ENCODE measurements around the gene NCKAP5L. TPM values are rescaled to one million over a fixed set of nuclear protein-coding genes. Genes with fewer than 3 reads are reported as not detected.

Gene NCKAP5L
- total and polyA plus RNA-seq, 4 experiments from 2014 or later = 0.20 to 11.2 (median 7.0) TPM

DNA sequence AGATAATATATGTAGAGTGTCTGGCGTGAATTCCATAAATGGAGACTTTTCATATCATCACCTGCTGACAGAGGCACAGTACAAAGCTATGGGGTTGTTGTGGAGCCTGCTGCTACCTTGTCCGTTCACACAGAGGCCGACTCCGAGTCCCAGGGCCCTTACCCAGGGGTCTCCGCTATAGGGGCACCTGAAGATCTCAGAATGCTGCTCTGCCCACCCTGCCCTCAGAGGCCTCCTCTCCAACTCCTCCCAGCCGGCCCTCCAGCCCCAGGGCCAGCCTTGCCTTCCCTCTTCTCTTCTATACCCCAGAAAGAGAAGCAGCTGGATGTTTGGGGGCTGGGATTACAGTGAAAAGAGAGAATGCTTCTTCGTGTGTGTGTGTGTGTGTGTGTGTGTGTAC is 21.3 kb downstream of the NCKAP5L start:
- H3K4me1 Mint-ChIP-seq = peaks cover 0 to 2% (median under 1%) of the 10 kb centered on the region in 4 donors
- ChIA-PET POLR2A (ENCODE audit: partially characterized antibody) (interaction anchor here (0.7 kb wide), 1 partner anchor 20 kb away, joined by 3 read pairs; no protein-coding TSS in a partner anchor), CTCF (ENCODE audit: partially characterized antibody) (no interaction called here)
- no peak for DNase-seq
- intact Hi-C loops (cut with micrococcal nuclease) = no loop called here
- H3K36me3 Mint-ChIP-seq = peaks cover 6 to 9% of the 10 kb centered on the region in 2 donors
- H3K27ac Mint-ChIP-seq = no peak overlapping the region
- Histone ChIP-seq H3K27ac (ENCODE audit: low read depth, low read length) (no peak overlapping the region), H3K4me1 (ENCODE audit: insufficient read depth, low read length) (no peaks in the 10 kb centered on the region), H3K27me3 (ENCODE audit: insufficient read depth, low read length) (no peaks in the 10 kb centered on the region), H3K36me3 (ENCODE audit: insufficient read depth, low read length) (no peaks in the 10 kb centered on the region), H3K4me3 (ENCODE audit: low read length in 2 of 2) (no peak overlapping the region), H3K9me3 (ENCODE audit: control insufficient read depth in 1 of 2, low read length in 2 of 2) (no peaks in the 10 kb centered on the region)
- no peaks in the 10 kb centered on the region for H3K27me3 Mint-ChIP-seq
- no peak overlapping the region for H3K4me3 Mint-ChIP-seq
- H3K9me3 Mint-ChIP-seq = no peaks in the 10 kb centered on the region

DNA sequence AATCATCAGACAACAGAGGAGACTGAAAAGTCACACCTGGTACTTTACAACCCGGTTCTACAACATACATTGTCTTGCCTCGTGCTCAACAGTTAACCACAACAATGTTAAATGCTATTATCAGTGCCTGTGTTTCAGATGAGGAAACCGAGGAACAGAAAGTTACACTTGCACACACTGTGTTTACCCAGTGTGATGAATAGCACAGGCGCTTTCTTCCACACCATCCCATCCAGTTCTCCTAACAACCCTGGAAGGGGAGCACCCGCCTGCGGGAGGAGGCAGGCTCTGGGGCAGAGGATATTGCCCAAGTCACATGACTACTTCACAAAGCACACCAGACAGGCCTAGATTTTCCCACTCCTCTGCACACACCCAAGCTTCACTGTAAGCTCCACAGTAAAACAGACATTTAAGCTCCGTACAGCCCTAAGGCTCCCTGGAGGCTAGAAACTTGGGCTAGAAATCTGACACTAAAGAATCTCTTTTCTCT is 21.8 kb downstream of the NCKAP5L start:
- no peaks in the 10 kb centered on the region for H3K9me3 ChIP-seq (ENCODE audit: control insufficient read depth in 1 of 2, low read length in 2 of 2)
- DNase-seq = no peak
- no peaks in the 10 kb centered on the region for H3K27me3 ChIP-seq (ENCODE audit: insufficient read depth, low read length)
- POLR2A ChIA-PET (ENCODE audit: partially characterized antibody) = no interaction called here
- H3K27ac ChIP-seq (ENCODE audit: low read depth, low read length) = no peak overlapping the region
- Mint-ChIP-seq H3K27me3 (no peaks in the 10 kb centered on the region), H3K9me3 (peaks cover 0 to 4% (median 0%) of the 10 kb centered on the region in 8 donors), H3K36me3 (peaks cover 8 to 11% of the 10 kb centered on the region in 2 donors), H3K27ac (no peak overlapping the region), H3K4me1 (peaks cover 0 to 2% (median 0%) of the 10 kb centered on the region in 4 donors), H3K4me3 (no peak overlapping the region)
- CTCF ChIA-PET (ENCODE audit: partially characterized antibody) = no interaction called here
- intact Hi-C loops (cut with micrococcal nuclease) = no loop called here
- H3K4me3 ChIP-seq (ENCODE audit: low read length in 2 of 2) = no peak overlapping the region
- H3K4me1 ChIP-seq (ENCODE audit: insufficient read depth, low read length) = no peaks in the 10 kb centered on the region
- no peaks in the 10 kb centered on the region for H3K36me3 ChIP-seq (ENCODE audit: insufficient read depth, low read length)

- POLR2A ChIA-PET (ENCODE audit: partially characterized antibody) = no interaction called here
- H3K27ac ChIP-seq (ENCODE audit: low read depth, low read length) = no peak overlapping the region
- Mint-ChIP-seq H3K9me3 (peaks cover 0 to 4% (median 0%) of the 10 kb centered on the region in 8 donors), H3K27ac (peak overlapping the region in 1 of 7 donors; percentile 53), H3K27me3 (no peaks in the 10 kb centered on the region), H3K36me3 (peaks cover 10 to 11% of the 10 kb centered on the region in 2 donors), H3K4me1 (peaks cover 0 to 2% (median 0%) of the 10 kb centered on the region in 4 donors), H3K4me3 (no peak overlapping the region)
- no peak for DNase-seq
- CTCF ChIA-PET (ENCODE audit: partially characterized antibody) = interaction anchor here (1.0 kb wide), 1 partner anchor 141 kb away, joined by 3 read pairs; no protein-coding TSS in a partner anchor
- intact Hi-C loops (cut with micrococcal nuclease) = no loop called here
- no peak overlapping the region for H3K4me3 ChIP-seq (ENCODE audit: low read length in 2 of 2)
- no peaks in the 10 kb centered on the region for H3K4me1 ChIP-seq (ENCODE audit: insufficient read depth, low read length)
- no peaks in the 10 kb centered on the region for H3K9me3 ChIP-seq (ENCODE audit: control insufficient read depth in 1 of 2, low read length in 2 of 2)
- H3K36me3 ChIP-seq (ENCODE audit: insufficient read depth, low read length) = no peaks in the 10 kb centered on the region
- no peaks in the 10 kb centered on the region for H3K27me3 ChIP-seq (ENCODE audit: insufficient read depth, low read length)
These were observed 22.8 kb downstream of the NCKAP5L start for GRCh38 chr12:49805409-49805808.

GRCh38 chr12:49804821-49805220 is 23.4 kb downstream of the NCKAP5L start:
- intact Hi-C loops (cut with micrococcal nuclease) = no loop called here
- Histone ChIP-seq H3K27me3 (ENCODE audit: insufficient read depth, low read length) (no peaks in the 10 kb centered on the region), H3K36me3 (ENCODE audit: insufficient read depth, low read length) (no peaks in the 10 kb centered on the region), H3K27ac (ENCODE audit: low read depth, low read length) (no peak overlapping the region), H3K4me3 (ENCODE audit: low read length in 2 of 2) (no peak overlapping the region), H3K9me3 (ENCODE audit: control insufficient read depth in 1 of 2, low read length in 2 of 2) (no peaks in the 10 kb centered on the region), H3K4me1 (ENCODE audit: insufficient read depth, low read length) (no peaks in the 10 kb centered on the region)
- Mint-ChIP-seq H3K27me3 (no peaks in the 10 kb centered on the region), H3K36me3 (peaks cover 11 to 14% of the 10 kb centered on the region in 2 donors), H3K27ac (no peak overlapping the region), H3K4me3 (no peak overlapping the region), H3K9me3 (peaks cover 0 to 4% (median 0%) of the 10 kb centered on the region in 8 donors), H3K4me1 (peaks cover 0 to 2% (median 0%) of the 10 kb centered on the region in 4 donors)
- no peak for DNase-seq
- CTCF ChIA-PET (ENCODE audit: partially characterized antibody) = interaction anchor here (1.0 to 1.2 kb wide), 2 partner anchors 27 to 141 kb away, joined by 3 read pairs; no protein-coding TSS in a partner anchor
- POLR2A ChIA-PET (ENCODE audit: partially characterized antibody) = no interaction called here

DNA sequence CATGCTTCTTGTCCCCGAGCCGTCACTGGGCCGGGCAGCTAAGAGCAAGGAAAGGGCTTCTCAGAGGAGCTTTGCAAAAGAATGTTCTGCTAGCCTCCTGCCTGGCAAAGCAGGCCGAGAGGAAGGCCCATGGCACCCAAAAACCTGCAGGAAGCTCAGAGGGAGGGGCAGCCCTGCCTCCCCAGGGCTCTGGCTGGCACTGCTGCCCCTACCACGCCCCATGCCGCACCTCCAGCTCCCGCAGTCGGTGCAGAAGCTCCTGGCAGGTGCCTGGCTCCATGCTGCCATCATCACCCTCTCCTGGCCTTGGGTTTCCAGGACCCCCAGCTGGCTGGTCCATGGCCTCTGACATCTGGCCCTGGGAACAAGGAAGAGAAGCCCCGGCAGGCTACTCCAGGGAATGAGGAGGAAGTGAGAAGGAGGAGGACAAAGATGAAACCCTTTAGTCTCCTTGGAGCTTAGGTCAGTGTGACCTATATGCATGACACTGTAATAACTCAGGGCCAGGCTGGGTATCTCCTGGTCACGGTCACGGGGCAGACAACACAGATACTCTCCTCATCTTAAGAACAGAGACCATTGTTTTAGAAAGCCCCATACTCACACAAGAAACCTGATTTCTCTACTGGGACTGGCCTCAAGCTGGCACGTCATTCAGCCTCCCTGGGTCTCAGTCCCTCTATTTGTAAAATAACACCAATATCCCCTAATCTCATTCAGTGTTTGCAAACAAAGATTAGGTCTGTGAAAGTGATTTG is 24.3 kb downstream of the NCKAP5L start:
- H3K4me3 Mint-ChIP-seq = no peak overlapping the region
- no peak overlapping the region for H3K4me3 ChIP-seq (ENCODE audit: low read length in 2 of 2)
- peaks cover 0 to 2% (median 0%) of the 10 kb centered on the region in 4 donors for H3K4me1 Mint-ChIP-seq
- H3K27ac Mint-ChIP-seq = no peak overlapping the region
- DNase-seq = no peak
- H3K36me3 ChIP-seq (ENCODE audit: insufficient read depth, low read length) = no peaks in the 10 kb centered on the region
- no peaks in the 10 kb centered on the region for H3K9me3 ChIP-seq (ENCODE audit: control insufficient read depth in 1 of 2, low read length in 2 of 2)
- no peak overlapping the region for H3K27ac ChIP-seq (ENCODE audit: low read depth, low read length)
- ChIA-PET POLR2A (ENCODE audit: partially characterized antibody) (no interaction called here), CTCF (ENCODE audit: partially characterized antibody) (interaction anchor here (1.2 to 1.5 kb wide), 2 partner anchors 26 to 36 kb away, joined by 3 read pairs; no protein-coding TSS in a partner anchor)
- no peaks in the 10 kb centered on the region for H3K27me3 Mint-ChIP-seq
- H3K4me1 ChIP-seq (ENCODE audit: insufficient read depth, low read length) = no peaks in the 10 kb centered on the region
- intact Hi-C loops (cut with micrococcal nuclease) = no loop called here
- peaks cover 15% of the 10 kb centered on the region in 2 donors for H3K36me3 Mint-ChIP-seq
- peaks cover 0 to 5% (median 0%) of the 10 kb centered on the region in 8 donors for H3K9me3 Mint-ChIP-seq
- no peaks in the 10 kb centered on the region for H3K27me3 ChIP-seq (ENCODE audit: insufficient read depth, low read length)

DNA sequence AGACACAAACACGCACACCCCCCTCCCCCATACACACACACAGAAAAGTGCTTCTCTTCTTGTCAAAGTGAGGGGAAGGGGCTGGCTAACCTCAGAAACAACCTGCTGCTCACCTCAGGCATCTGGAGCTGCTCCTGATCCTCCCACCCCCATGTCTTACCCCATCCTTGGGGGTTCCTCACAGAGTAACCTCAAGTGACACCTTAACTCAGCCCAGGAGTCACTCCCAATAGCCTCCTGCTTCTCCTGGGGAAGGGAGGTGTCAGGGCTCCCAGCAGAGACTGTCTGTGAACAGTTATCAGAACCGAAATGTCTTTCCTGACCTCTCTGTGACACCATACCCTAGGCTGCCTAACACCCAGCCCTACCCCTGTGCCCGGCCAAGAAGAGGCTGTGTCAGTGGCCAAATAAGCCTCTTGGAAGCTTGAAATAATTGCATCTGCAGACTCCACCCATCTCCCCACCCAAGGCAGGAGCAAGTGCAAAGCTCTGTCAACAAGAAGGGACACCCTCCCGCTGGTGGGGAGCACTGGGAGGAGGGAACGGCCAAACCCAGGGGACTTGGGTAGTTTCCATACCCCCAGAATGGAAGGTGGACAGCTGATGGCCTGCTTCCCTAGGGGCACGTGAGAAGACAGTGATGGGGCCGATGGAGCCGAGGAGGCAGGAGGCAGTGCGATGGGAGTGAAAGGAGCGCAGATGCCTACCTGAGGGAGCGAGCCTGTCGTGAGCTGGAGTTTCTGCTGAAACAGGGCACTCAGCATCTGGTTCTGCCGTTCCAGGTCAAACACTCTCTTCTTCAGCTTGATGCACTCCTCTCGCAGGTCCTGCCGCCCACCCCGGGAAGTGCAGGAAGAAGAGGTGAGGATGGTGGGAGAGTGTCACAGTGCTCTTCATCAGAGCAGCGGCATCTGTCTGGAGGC is 26.8 kb downstream of the NCKAP5L start:
- Histone ChIP-seq H3K27me3 (ENCODE audit: insufficient read depth, low read length) (no peaks in the 10 kb centered on the region), H3K9me3 (ENCODE audit: control insufficient read depth in 1 of 2, low read length in 2 of 2) (no peaks in the 10 kb centered on the region), H3K27ac (ENCODE audit: low read depth, low read length) (no peak overlapping the region), H3K36me3 (ENCODE audit: insufficient read depth, low read length) (no peaks in the 10 kb centered on the region), H3K4me1 (ENCODE audit: insufficient read depth, low read length) (no peaks in the 10 kb centered on the region), H3K4me3 (ENCODE audit: low read length in 2 of 2) (no peak overlapping the region)
- Mint-ChIP-seq H3K4me1 (peaks cover 0 to 1% (median 0%) of the 10 kb centered on the region in 4 donors), H3K4me3 (no peak overlapping the region), H3K36me3 (peaks cover 18 to 21% of the 10 kb centered on the region in 2 donors), H3K9me3 (peaks cover 0 to 5% (median 0%) of the 10 kb centered on the region in 8 donors), H3K27ac (peak overlapping the region in 1 of 7 donors; percentile 64), H3K27me3 (no peaks in the 10 kb centered on the region)
- ChIA-PET POLR2A (ENCODE audit: partially characterized antibody) (interaction anchor here (2.6 kb wide), 1 partner anchor 60 kb away, joined by 7 read pairs; the partner anchor contains the start of gene TMBIM6), CTCF (ENCODE audit: partially characterized antibody) (interaction anchor here (0.5 to 0.6 kb wide), 2 partner anchors 37 to 266 kb away, joined by 3 read pairs; no protein-coding TSS in a partner anchor)
- no peak for DNase-seq
- intact Hi-C loops (cut with micrococcal nuclease) = no loop called here
